MCF 10A (cell line): ENCODE data around the gene ADSL. TPM values are rescaled to one million over a fixed set of nuclear protein-coding genes. Genes with fewer than 3 reads are reported as not detected.

Experiments
- BruUV-seq: library from RNA; stranded (reverse); fragments of 400-500 nt; replicated peaks from 2 replicates; lab custom pipeline; 2021; lab: Mats Ljungman, UMichigan
- CTCF ChIA-PET: fragments of 300-600 bp; sonication (Branson Sonifier 250); formaldehyde crosslinking; extraction: SDS; loops from one replicate; lab custom pipeline; 2021; ENCODE audit warnings: antibody characterized with exemption, inconsistent platforms; lab: Yijun Ruan, JAX
- POLR2A ChIA-PET: fragments of 300-600, 350-650 bp; sonication (Branson Sonifier 250); formaldehyde crosslinking; extraction: SDS; loops from one replicate; lab custom pipeline; 2020; ENCODE audit warnings: antibody characterized with exemption, inconsistent platforms; lab: Yijun Ruan, JAX
- DNase-seq: peaks from one replicate; pipeline ENCODE4 v3.0.0-alpha.2; 2018; ENCODE audit not compliant: unreplicated experiment
- H3K27ac Mint-ChIP-seq: one replicate; pipeline ENCODE4 v1.8.0; 2022; ENCODE audit warnings: mild to moderate bottlenecking, low read depth, mixed read lengths; ENCODE audit not compliant: unreplicated experiment
- H3K27me3 Mint-ChIP-seq: one replicate; pipeline ENCODE4 v1.8.0; 2022; ENCODE audit warnings: mixed read lengths; ENCODE audit not compliant: insufficient read depth, unreplicated experiment
- H3K36me3 Mint-ChIP-seq: one replicate; pipeline ENCODE4 v1.8.0; 2022; ENCODE audit warnings: mild to moderate bottlenecking, moderate library complexity, mixed read lengths; ENCODE audit not compliant: insufficient read depth, unreplicated experiment
- H3K4me1 Mint-ChIP-seq: one replicate; pipeline ENCODE4 v1.8.0; 2022; ENCODE audit warnings: mixed read lengths; ENCODE audit not compliant: insufficient read depth, unreplicated experiment
- H3K4me3 Mint-ChIP-seq: one replicate; pipeline ENCODE4 v1.8.0; 2022; ENCODE audit warnings: mild to moderate bottlenecking, moderate library complexity, mixed read lengths; ENCODE audit not compliant: unreplicated experiment
- H3K9me3 Mint-ChIP-seq: one replicate; pipeline ENCODE4 v1.8.0; 2022; ENCODE audit warnings: mixed read lengths; ENCODE audit not compliant: unreplicated experiment
- CTCF ChIP-seq: fragments of 200-600 bp; IDR thresholded peaks from one replicate; pipeline ENCODE4 v1.8.0; 2022; ENCODE audit warnings: antibody characterized with exemption, mild to moderate bottlenecking; ENCODE audit not compliant: unreplicated experiment
- intact Hi-C: fragments of 100-400 bp; cut with micrococcal nuclease; formaldehyde crosslinking; loops from 2 replicates; pipeline ENCODE4 v1.14.1; 2022
- total RNA-seq: library from RNA; stranded (reverse); gene quantifications from 2 replicates; pipeline ENCODE4 v1.2.3, GENCODE V29; 2022

Gene ADSL
- total RNA-seq, 1 experiment from 2014 or later, result 129 TPM

GRCh38 chr22:40347300-40347699 is 1.0 kb downstream of the ADSL start:
- TSS peak; percentile 53 for BruUV-seq
- no peak for DNase-seq
- peak overlapping the region; percentile 93 for H3K4me3 Mint-ChIP-seq
- CTCF ChIA-PET, result interaction anchor here (0.5 to 3.3 kb wide), 22 partner anchors 10 to 818 kb away, joined by 3 to 20 read pairs (median 6); no protein-coding TSS in a partner anchor
- no peaks in the 10 kb centered on the region for H3K9me3 Mint-ChIP-seq
- no peaks in the 10 kb centered on the region for H3K27me3 Mint-ChIP-seq
- no peak for TF ChIP-seq CTCF
- POLR2A ChIA-PET, result interaction anchor here (0.5 to 5.2 kb wide), 28 partner anchors 9 to 1667 kb away, joined by 3 to 174 read pairs (median 4); partner anchors contain the start of genes ATF4, MIEF1, RPS19BP1 and SGSM3
- H3K4me1 Mint-ChIP-seq, result peaks cover 23% of the 10 kb centered on the region
- peak overlapping the region; percentile 87 for H3K27ac Mint-ChIP-seq
- peaks cover 40% of the 10 kb centered on the region for H3K36me3 Mint-ChIP-seq
- intact Hi-C loops, result loop anchor here (2.0 to 10.0 kb wide), 3 partner anchors 168 to 812 kb away; no protein-coding TSS in a partner anchor

GRCh38 chr22:40348025-40348658 is 1.8 kb downstream of the ADSL start:
- Mint-ChIP-seq H3K36me3 (peaks cover 41% of the 10 kb centered on the region), H3K4me3 (peak overlapping the region; percentile 93)

GRCh38 chr22:40352763-40353162 is 6.5 kb downstream of the ADSL start:
- ChIA-PET CTCF (interaction anchor here (0.8 kb wide), 1 partner anchor 127 kb away, joined by 3 read pairs; no protein-coding TSS in a partner anchor), POLR2A (interaction anchor here (0.6 to 1.2 kb wide), 4 partner anchors 18 to 310 kb away, joined by 3 to 5 read pairs (median 4); partner anchors contain the start of gene SGSM3)
- H3K4me1 Mint-ChIP-seq, result peaks cover 10% of the 10 kb centered on the region
- no peak overlapping the region for H3K27ac Mint-ChIP-seq
- BruUV-seq, result no TSS peak
- intact Hi-C loops, result no loop called here
- no peak for DNase-seq
- H3K36me3 Mint-ChIP-seq, result peaks cover 76% of the 10 kb centered on the region
- H3K27me3 Mint-ChIP-seq, result no peaks in the 10 kb centered on the region
- H3K4me3 Mint-ChIP-seq, result no peak overlapping the region
- TF ChIP-seq CTCF, result no peak
- no peaks in the 10 kb centered on the region for H3K9me3 Mint-ChIP-seq

More at GRCh38 chr22:40348025-40348658, 1.8 kb downstream of the ADSL start:
- ChIA-PET CTCF (interaction anchor here (0.5 to 3.3 kb wide), 30 partner anchors 9 to 1852 kb away, joined by 3 to 20 read pairs (median 4); no protein-coding TSS in a partner anchor), POLR2A (interaction anchor here (0.6 to 5.2 kb wide), 15 partner anchors 8 to 1116 kb away, joined by 3 to 174 read pairs (median 3); partner anchors contain the start of genes ATF4 and TNRC6B)
- H3K27ac Mint-ChIP-seq, result no peak overlapping the region
- DNase-seq, result peak; percentile 65
- intact Hi-C loops, result loop anchor here (1.0 to 10.0 kb wide), 2 partner anchors 304 to 413 kb away; no protein-coding TSS in a partner anchor
- no peaks in the 10 kb centered on the region for H3K27me3 Mint-ChIP-seq
- H3K9me3 Mint-ChIP-seq, result no peaks in the 10 kb centered on the region
- peak; percentile 88 for TF ChIP-seq CTCF
- peaks cover 17% of the 10 kb centered on the region for H3K4me1 Mint-ChIP-seq
- no TSS peak for BruUV-seq

GRCh38 chr22:40361100-40361499 is 14.8 kb downstream of the ADSL start:
- CTCF ChIA-PET, result interaction anchor here (2.5 kb wide), 1 partner anchor 13 kb away, joined by 7 read pairs; no protein-coding TSS in a partner anchor
- Mint-ChIP-seq H3K4me3 (no peak overlapping the region), H3K36me3 (peaks cover 100% of the 10 kb centered on the region), H3K4me1 (no peaks in the 10 kb centered on the region), H3K27me3 (no peaks in the 10 kb centered on the region), H3K27ac (no peak overlapping the region), H3K9me3 (no peaks in the 10 kb centered on the region)
- POLR2A ChIA-PET, result interaction anchor here (1.3 kb wide), 1 partner anchor 14 kb away, joined by 3 read pairs; the partner anchor contains the start of gene ADSL
- BruUV-seq, result no TSS peak
- intact Hi-C loops, result no loop called here
- no peak for DNase-seq
- no peak for TF ChIP-seq CTCF
